K562 (cell line): ENCODE results near the gene EDDM3A. TPM values are rescaled to one million over a fixed set of nuclear protein-coding genes. Genes with fewer than 3 reads are reported as not detected.

ENCODE experiments used
- HDGF ChIP-seq: fragments of 450-650 bp; IDR thresholded peaks from 2 replicates; pipeline ENCODE4 v1.6.1; 2016
- MGA ChIP-seq: fragments of 450-650 bp; IDR thresholded peaks from 2 replicates; pipeline ENCODE4 v1.6.1; 2016; ENCODE audit warnings: mild to moderate bottlenecking, moderate library complexity
- THRAP3 ChIP-seq: fragments of 450-650 bp; IDR thresholded peaks from 2 replicates; pipeline ENCODE4 v1.6.1; 2016; ENCODE audit warnings: mild to moderate bottlenecking, inconsistent platforms, borderline replicate concordance
- VEZF1 ChIP-seq: fragments of 200-800 bp; sonication (Bioruptor generic); IDR thresholded peaks from 2 replicates; pipeline ENCODE4 v1.6.1; 2017; ENCODE audit warnings: missing genetic modification characterization, missing compliant biosample characterization
- polyA plus RNA-seq, 8 experiments: library from polyadenylated mRNA; depleted of rRNA in 4 of 8; stranded (reverse) in 5 of 8; unstranded in 3 of 8; fragments of >200 nt; fragmentation: Nextera tagmentation in 2 of 8; fragmentation: Illumina TruSeq in 1 of 8; extraction: Ambion mirVana in 2 of 8; extraction: Trizol in 1 of 8; gene quantifications; 2 replicates each; pipeline versions ENCODE4 v1.2.1 to v1.2.3, GENCODE V29; 2011 to 2014; ENCODE audit warnings: inconsistent platforms in 1 of 8, missing spikeins in 1 of 8
- total RNA-seq, 7 experiments: library from RNA; depleted of rRNA in 6 of 7; stranded (reverse); fragments of >200 nt in 6 of 7; fragmentation: Illumina TruSeq in 2 of 7; extraction: Trizol in 2 of 7; gene quantifications; 2 replicates each; pipeline versions ENCODE4 v1.2.1 to v1.2.3, GENCODE V29; 2011 to 2021; ENCODE audit warnings: low replicate concordance in 1 of 7
- TF ChIP-seq, protein P1 (sequence below): conservative IDR thresholded peaks from 2 replicates; pipeline ENCODE4 v1.6.1; 2011; ENCODE audit warnings: low read depth, mild to moderate bottlenecking, low read length; ENCODE audit not compliant: control insufficient read depth

Gene EDDM3A
- total and polyA plus RNA-seq, 9 of the 15 experiments (the other 6 are each of a cell fraction or from before 2014, with no cell fraction given) = not detected

DNA sequence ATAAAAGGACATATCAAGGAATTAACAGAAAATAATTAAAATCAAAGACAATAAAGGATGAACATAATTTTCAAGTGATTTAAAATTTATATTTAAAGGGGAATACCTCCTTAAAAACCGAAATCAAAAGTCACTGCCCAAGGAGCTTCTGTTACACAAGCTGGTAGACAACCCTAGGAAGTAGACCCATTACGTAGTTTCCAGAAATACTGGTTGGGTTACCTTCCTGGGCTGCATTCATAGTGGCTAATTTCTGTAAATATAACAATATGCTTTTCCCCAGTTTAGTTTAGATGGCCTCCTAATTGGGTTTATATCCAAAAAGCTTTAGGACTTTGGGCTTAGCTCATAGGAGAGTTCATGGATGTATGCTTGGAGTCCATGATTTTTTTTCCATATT lies 2.1 kb upstream of the EDDM3A start (continued):
- TF ChIP-seq THRAP3 (no peak), VEZF1 (CRISPR knock-in tag) (no peak), HDGF (no peak), MGA (no peak)
- TF ChIP-seq, protein P1, sequence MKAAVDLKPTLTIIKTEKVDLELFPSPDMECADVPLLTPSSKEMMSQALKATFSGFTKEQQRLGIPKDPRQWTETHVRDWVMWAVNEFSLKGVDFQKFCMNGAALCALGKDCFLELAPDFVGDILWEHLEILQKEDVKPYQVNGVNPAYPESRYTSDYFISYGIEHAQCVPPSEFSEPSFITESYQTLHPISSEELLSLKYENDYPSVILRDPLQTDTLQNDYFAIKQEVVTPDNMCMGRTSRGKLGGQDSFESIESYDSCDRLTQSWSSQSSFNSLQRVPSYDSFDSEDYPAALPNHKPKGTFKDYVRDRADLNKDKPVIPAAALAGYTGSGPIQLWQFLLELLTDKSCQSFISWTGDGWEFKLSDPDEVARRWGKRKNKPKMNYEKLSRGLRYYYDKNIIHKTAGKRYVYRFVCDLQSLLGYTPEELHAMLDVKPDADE = no peak
- TF ChIP-seq, all 486 proteins: peak for 0
